ENCODE data around the gene FABP1.

DNA sequence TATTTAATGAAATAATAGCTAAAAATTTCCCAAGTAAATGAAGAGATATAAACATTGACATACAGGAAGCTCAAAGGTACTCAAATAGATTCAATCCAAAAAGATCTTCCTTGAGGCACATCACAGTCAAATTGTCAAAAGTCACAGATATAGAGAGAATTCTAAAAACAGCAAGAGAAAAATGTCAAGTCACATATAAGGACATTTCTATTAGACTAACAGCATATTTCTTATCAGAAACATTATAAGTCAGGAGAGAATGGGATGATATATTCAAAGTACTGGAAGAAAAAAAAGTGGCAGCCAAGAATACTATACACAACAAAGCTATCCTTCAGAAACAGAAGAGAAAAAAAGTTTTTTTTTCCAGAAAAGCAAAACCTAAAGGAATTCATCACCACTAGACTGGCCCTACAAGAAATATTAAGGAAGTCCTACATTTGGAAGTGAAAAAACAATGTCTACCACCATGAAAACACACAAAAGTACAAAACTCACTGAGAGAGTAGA, 21.1 kb upstream of the FABP1 start:
- TF ChIP-seq, protein P1, sequence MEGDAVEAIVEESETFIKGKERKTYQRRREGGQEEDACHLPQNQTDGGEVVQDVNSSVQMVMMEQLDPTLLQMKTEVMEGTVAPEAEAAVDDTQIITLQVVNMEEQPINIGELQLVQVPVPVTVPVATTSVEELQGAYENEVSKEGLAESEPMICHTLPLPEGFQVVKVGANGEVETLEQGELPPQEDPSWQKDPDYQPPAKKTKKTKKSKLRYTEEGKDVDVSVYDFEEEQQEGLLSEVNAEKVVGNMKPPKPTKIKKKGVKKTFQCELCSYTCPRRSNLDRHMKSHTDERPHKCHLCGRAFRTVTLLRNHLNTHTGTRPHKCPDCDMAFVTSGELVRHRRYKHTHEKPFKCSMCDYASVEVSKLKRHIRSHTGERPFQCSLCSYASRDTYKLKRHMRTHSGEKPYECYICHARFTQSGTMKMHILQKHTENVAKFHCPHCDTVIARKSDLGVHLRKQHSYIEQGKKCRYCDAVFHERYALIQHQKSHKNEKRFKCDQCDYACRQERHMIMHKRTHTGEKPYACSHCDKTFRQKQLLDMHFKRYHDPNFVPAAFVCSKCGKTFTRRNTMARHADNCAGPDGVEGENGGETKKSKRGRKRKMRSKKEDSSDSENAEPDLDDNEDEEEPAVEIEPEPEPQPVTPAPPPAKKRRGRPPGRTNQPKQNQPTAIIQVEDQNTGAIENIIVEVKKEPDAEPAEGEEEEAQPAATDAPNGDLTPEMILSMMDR (IDR thresholded peaks at IDR 0.05) = no peak
- TF ChIP-seq EP300 (IDR thresholded peaks at IDR 0.05) = no peak
- no peak for TF ChIP-seq POLR2AphosphoS5 (IDR thresholded peaks at IDR 0.05)
